GM23338 (cell line): Measurements from ENCODE around the gene SCYGR1. TPM values are rescaled to one million over a fixed set of nuclear protein-coding genes. Genes with fewer than 3 reads are reported as not detected.

Experiments
- CREB1 ChIP-seq: fragments of 250-450 bp; sonication (Bioruptor Pico); IDR thresholded peaks from 2 replicates; pipeline ENCODE4 v1.5.0; 2020; ENCODE audit warnings: low read depth, mild to moderate bottlenecking, moderate library complexity
- EZH2 ChIP-seq: fragments of 200-600 bp; sonication (generic); IDR thresholded peaks from one replicate; pipeline ENCODE4 v1.8.0; 2017; ENCODE audit warnings: antibody characterized with exemption, mild to moderate bottlenecking, low read depth; ENCODE audit not compliant: unreplicated experiment
- EZH2phosphoT487 ChIP-seq: fragments of 200-600 bp; sonication (generic); IDR thresholded peaks from one replicate; pipeline ENCODE4 v1.8.1; 2018; ENCODE audit warnings: antibody characterized with exemption; ENCODE audit not compliant: unreplicated experiment
- JUNB ChIP-seq: IDR thresholded peaks from one replicate; pipeline ENCODE4 v1.6.1; 2016; ENCODE audit warnings: antibody characterized with exemption; ENCODE audit not compliant: unreplicated experiment
- REST ChIP-seq: IDR thresholded peaks from one replicate; pipeline ENCODE4 v1.6.1; 2018; ENCODE audit warnings: antibody characterized with exemption; ENCODE audit not compliant: unreplicated experiment
- ZNF114 ChIP-seq: fragments of 250-450 bp; sonication (Bioruptor Pico); IDR thresholded peaks from 2 replicates; pipeline ENCODE4 v1.5.0; 2020; ENCODE audit warnings: mild to moderate bottlenecking, moderate library complexity
- ZNF462 ChIP-seq: fragments of 250-450 bp; sonication (Bioruptor Pico); IDR thresholded peaks from 2 replicates; pipeline ENCODE4 v1.5.0; 2020; ENCODE audit warnings: mild to moderate bottlenecking, moderate library complexity
- polyA plus RNA-seq: library from polyadenylated mRNA; unstranded; fragments of >200 nt; fragmentation: Nextera tagmentation; extraction: Ambion mirVana; gene quantifications from 2 replicates; pipeline ENCODE4 v1.2.1, GENCODE V29; 2016
- total RNA-seq: library from RNA; depleted of rRNA; stranded (reverse); fragments of >200 nt; shearing (Covaris generic); gene quantifications from 2 replicates; pipeline ENCODE4 v1.2.3, GENCODE V29; 2014

The SCYGR1 gene
- total and polyA plus RNA-seq, 2 experiments from 2014 or later: not detected

- TF ChIP-seq ZNF462 (CRISPR knock-in tag) (no peak), REST (no peak), EZH2phosphoT487 (no peak), CREB1 (CRISPR knock-in tag) (no peak), EZH2 (no peak), ZNF114 (CRISPR knock-in tag) (no peak), JUNB (no peak)
Observed at GRCh38 chr2:227341553-227341952, 46.2 kb downstream of the SCYGR1 start (continued).
